GM19438 (cell line): ENCODE data around the gene ICE2.
"Not testable (repeated sequence)": the region's sequence is repeated elsewhere in the genome, so short reads cannot be mapped to it uniquely, and the experiment has no call there.

Experiments
- ATAC-seq: cut with Tn5 transposase; IDR thresholded peaks from one replicate; pipeline ENCODE4 v1.9.1; 2021; ENCODE audit warnings: low read depth; ENCODE audit not compliant: unreplicated experiment

Gene ICE2

GRCh38 chr15:60412807-60413206 is 66.1 kb downstream of the ICE2 start:
- ATAC-seq = not testable (repeated sequence)

- ATAC-seq = no peak
These were observed 67.0 kb downstream of the ICE2 start for GRCh38 chr15:60411774-60412425.

GRCh38 chr15:60410350-60410749 is 68.6 kb downstream of the ICE2 start:
- not testable (repeated sequence) for ATAC-seq

- ATAC-seq = no peak
These were observed 70.4 kb downstream of the ICE2 start for GRCh38 chr15:60408463-60408981.

- ATAC-seq = no peak
These were observed 71.5 kb downstream of the ICE2 start for GRCh38 chr15:60407415-60407805.

- no peak for ATAC-seq
These were observed 72.2 kb downstream of the ICE2 start for GRCh38 chr15:60406513-60407414.

- ATAC-seq = no peak
These were observed 73.5 kb downstream of the ICE2 start for GRCh38 chr15:60405399-60405798.

- not testable (repeated sequence) for ATAC-seq
These were observed 74.6 kb downstream of the ICE2 start for GRCh38 chr15:60404351-60404750.

- ATAC-seq = no peak
These were observed 78.0 kb downstream of the ICE2 start for GRCh38 chr15:60400944-60401343.

GRCh38 chr15:60399931-60400330 is 79.0 kb downstream of the ICE2 start:
- no peak for ATAC-seq

- no peak for ATAC-seq
These were observed 79.6 kb downstream of the ICE2 start for GRCh38 chr15:60399246-60399915.

GRCh38 chr15:60397772-60398445 is 81.0 kb downstream of the ICE2 start, which contains the start of gene ANXA2:
ANXA2 (minus strand) TSS chr15:60397986; CDS start chr15:60386075, 11,911 bp downstream.
- peak; percentile 60 for ATAC-seq

GRCh38 chr15:60396958-60397771 is 81.8 kb downstream of the ICE2 start:
- ATAC-seq = peak; percentile 78

- ATAC-seq = no peak
These were observed 82.4 kb downstream of the ICE2 start for GRCh38 chr15:60396560-60396957.

GRCh38 chr15:60396100-60396499 is 82.8 kb downstream of the ICE2 start:
- no peak for ATAC-seq

GRCh38 chr15:60395276-60396011 is 83.5 kb downstream of the ICE2 start:
- no peak for ATAC-seq

GRCh38 chr15:60394689-60395097 is 84.2 kb downstream of the ICE2 start:
- ATAC-seq = no peak

- ATAC-seq = no peak
These were observed 85.8 kb downstream of the ICE2 start for GRCh38 chr15:60392986-60393790.
